Colonic mucosa (tissue), 4 donors: ENCODE data around the gene FAM89B. TPM values are rescaled to one million over a fixed set of nuclear protein-coding genes. Genes with fewer than 3 reads are reported as not detected.

Source experiments
- DNase-seq: peaks from one replicate; pipeline ENCODE4 v3.0.0-alpha.2; 2020
- H3K27ac ChIP-seq: fragments of 200-600 bp; one replicate; pipeline ENCODE4 v1.8.0; 2021
- H3K27me3 ChIP-seq: fragments of 200-600 bp; one replicate; pipeline ENCODE4 v1.8.0; 2021
- H3K36me3 ChIP-seq: fragments of 200-600 bp; one replicate; pipeline ENCODE4 v1.8.0; 2021
- H3K4me1 ChIP-seq: fragments of 200-600 bp; one replicate; pipeline ENCODE4 v1.8.0; 2021; ENCODE audit warnings: mild to moderate bottlenecking
- H3K4me3 ChIP-seq: fragments of 200-600 bp; one replicate; pipeline ENCODE4 v1.8.0; 2021
- H3K9ac ChIP-seq, 2 donors: one replicate each; pipeline ENCODE4 v1.7.0; 2013; ENCODE audit warnings: control low read depth in 2 of 2, low read depth in 2 of 2, low read length in 2 of 2
- H3K9me3 ChIP-seq: fragments of 200-600 bp; one replicate; pipeline ENCODE4 v1.8.0; 2021
- intact Hi-C: fragments of 100-400 bp; cut with DNase I; formaldehyde crosslinking; loops from one replicate; pipeline ENCODE4 v1.14.1; 2022
- total RNA-seq, 2 donors: library from RNA; stranded (reverse); fragmentation: NEBNext Ultra II Directional in 1 of 2; extraction: Animal tissue kit (Norgen Biotek cat#: 25700) in 1 of 2; gene quantifications; one replicate each; pipeline ENCODE4 v1.2.1, GENCODE V29; 2021
- TF ChIP-seq, protein P1 (sequence below): fragments of 200-600 bp; IDR thresholded peaks from one replicate; pipeline ENCODE4 v1.8.0; 2022; ENCODE audit warnings: antibody characterized with exemption, mild to moderate bottlenecking
- donor health status: healthy.
- donor health status: DM: no; HTN: no; CAD: no.
- donor health status: DM: no; HTN: no; CAD: no.

Gene FAM89B
- total RNA-seq, 2 donors from 2014 or later: 27.4 to 32.2 TPM

DNA sequence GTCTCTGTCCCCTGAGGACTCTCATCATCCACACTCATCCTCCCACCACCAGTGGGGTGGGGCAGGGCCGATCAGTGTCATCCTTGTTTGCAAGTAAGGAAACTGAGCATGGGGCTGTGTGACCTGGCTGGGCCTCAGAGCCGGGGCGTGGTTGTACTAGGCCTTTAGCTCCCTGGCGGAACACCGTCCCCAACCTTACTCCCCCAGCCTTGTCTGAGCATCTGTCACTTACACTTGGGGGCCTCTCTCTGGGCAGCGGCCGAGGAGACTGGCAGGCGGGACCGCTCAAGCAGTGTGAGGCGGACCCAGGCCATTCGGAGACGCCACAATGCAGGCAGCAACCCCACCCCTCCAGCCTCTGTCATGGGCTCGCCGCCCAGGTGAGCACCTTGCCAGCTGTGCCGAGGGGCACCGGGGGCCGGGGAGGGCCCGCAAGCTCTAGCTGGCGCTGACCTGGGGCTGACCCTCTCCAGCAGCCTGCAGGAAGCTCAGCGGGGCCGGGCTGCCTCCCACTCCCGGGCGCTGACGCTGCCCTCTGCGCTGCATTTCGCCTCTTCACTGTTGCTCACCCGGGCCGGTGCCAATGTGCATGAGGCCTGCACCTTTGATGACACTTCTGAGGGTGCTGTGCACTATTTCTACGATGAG is 47.1 kb downstream of the FAM89B start:
- no peak overlapping the region for H3K4me3 ChIP-seq
- peaks cover 12% of the 10 kb centered on the region for H3K4me1 ChIP-seq
- no peaks in the 10 kb centered on the region for H3K9me3 ChIP-seq
- intact Hi-C loops: no loop called here
- no peak for DNase-seq
- TF ChIP-seq, protein P1, sequence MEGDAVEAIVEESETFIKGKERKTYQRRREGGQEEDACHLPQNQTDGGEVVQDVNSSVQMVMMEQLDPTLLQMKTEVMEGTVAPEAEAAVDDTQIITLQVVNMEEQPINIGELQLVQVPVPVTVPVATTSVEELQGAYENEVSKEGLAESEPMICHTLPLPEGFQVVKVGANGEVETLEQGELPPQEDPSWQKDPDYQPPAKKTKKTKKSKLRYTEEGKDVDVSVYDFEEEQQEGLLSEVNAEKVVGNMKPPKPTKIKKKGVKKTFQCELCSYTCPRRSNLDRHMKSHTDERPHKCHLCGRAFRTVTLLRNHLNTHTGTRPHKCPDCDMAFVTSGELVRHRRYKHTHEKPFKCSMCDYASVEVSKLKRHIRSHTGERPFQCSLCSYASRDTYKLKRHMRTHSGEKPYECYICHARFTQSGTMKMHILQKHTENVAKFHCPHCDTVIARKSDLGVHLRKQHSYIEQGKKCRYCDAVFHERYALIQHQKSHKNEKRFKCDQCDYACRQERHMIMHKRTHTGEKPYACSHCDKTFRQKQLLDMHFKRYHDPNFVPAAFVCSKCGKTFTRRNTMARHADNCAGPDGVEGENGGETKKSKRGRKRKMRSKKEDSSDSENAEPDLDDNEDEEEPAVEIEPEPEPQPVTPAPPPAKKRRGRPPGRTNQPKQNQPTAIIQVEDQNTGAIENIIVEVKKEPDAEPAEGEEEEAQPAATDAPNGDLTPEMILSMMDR: no peak
- H3K27ac ChIP-seq: no peak overlapping the region
- H3K27me3 ChIP-seq: no peaks in the 10 kb centered on the region
- H3K9ac ChIP-seq: no peak overlapping the region
- H3K36me3 ChIP-seq: peaks cover 14% of the 10 kb centered on the region

DNA sequence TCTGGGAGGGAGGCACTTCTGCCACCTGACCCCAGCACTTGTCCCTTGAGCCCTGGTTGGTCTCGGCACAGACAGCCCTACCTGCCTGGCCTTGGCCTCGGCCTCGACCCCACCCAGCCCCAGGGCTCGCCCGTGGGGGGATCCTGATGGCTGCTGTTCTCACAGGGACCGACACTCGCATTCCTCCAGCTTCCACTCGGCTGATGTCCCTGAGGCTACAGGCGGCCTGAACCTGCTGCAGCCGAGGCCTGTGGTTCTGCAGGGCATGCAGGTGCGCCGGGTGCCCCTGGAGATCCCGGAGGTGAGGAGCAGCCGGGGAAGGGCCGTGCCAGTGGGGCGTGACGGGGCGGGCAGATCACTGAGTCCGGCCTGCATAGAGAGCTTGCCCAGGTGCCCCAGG is 48.3 kb downstream of the FAM89B start:
- Histone ChIP-seq H3K36me3 (peaks cover 14% of the 10 kb centered on the region), H3K27me3 (no peaks in the 10 kb centered on the region), H3K4me1 (peaks cover 12% of the 10 kb centered on the region), H3K9ac (no peak overlapping the region), H3K27ac (no peak overlapping the region), H3K4me3 (no peak overlapping the region), H3K9me3 (no peaks in the 10 kb centered on the region)
- intact Hi-C loops: loop anchor here (10.0 kb wide), 1 partner anchor 84 kb away; no protein-coding TSS in a partner anchor
- no peak for DNase-seq
- TF ChIP-seq, protein P1: no peak

DNA sequence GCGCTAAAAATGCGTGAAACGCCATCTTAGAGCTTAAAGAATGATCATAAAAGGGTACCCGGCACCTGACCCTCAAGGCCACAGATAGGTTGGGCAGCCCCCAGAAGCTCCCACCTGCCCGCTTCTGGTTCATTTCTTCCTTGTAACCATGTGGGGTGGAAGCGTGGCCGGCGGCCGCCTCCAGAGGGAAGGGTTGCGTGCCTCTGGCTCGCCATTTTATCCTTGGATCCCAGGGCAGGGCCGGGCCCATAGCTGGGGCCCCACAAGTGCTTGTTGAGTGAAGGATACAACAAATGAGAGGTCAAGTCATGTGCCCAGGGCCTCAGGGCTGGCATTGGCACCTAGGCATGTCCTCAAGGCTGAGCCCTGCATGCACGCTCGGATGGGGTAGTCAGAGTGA is 49.1 kb downstream of the FAM89B start:
- peaks cover 12% of the 10 kb centered on the region for H3K4me1 ChIP-seq
- H3K36me3 ChIP-seq: peaks cover 14% of the 10 kb centered on the region
- H3K4me3 ChIP-seq: no peak overlapping the region
- H3K9ac ChIP-seq: no peak overlapping the region
- H3K27ac ChIP-seq: no peak overlapping the region
- H3K27me3 ChIP-seq: no peaks in the 10 kb centered on the region
- H3K9me3 ChIP-seq: no peaks in the 10 kb centered on the region
- no peak for DNase-seq
- TF ChIP-seq, protein P1: no peak
- intact Hi-C loops: loop anchor here (10.0 kb wide), 1 partner anchor 83 kb away; no protein-coding TSS in a partner anchor

DNA sequence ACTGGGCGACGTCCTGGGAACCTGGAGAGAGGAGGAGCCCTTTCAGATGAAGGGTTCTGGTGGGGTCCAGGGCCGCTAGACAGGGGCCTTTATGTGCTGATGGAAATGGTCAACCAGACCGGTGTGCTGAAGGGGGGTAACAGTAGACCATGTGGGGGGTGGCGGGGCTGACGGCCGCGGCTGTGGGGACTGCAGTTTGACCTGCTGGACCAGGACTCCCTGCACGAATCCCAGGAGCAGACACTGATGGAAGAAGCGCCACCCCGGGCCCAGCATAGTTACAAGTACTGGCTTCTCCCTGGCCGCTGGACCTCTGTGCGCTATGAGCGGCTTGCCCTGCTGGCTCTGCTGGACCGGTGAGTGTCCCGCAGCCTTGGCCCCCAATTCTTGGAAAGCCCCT is 49.7 kb downstream of the FAM89B start:
- Histone ChIP-seq H3K36me3 (peaks cover 17% of the 10 kb centered on the region), H3K27ac (no peak overlapping the region), H3K4me3 (no peak overlapping the region), H3K4me1 (peaks cover 6% of the 10 kb centered on the region), H3K27me3 (no peaks in the 10 kb centered on the region), H3K9ac (no peak overlapping the region), H3K9me3 (no peaks in the 10 kb centered on the region)
- TF ChIP-seq, protein P1: no peak
- DNase-seq: no peak
- intact Hi-C loops: loop anchor here (10.0 kb wide), 1 partner anchor 83 kb away; no protein-coding TSS in a partner anchor

DNA sequence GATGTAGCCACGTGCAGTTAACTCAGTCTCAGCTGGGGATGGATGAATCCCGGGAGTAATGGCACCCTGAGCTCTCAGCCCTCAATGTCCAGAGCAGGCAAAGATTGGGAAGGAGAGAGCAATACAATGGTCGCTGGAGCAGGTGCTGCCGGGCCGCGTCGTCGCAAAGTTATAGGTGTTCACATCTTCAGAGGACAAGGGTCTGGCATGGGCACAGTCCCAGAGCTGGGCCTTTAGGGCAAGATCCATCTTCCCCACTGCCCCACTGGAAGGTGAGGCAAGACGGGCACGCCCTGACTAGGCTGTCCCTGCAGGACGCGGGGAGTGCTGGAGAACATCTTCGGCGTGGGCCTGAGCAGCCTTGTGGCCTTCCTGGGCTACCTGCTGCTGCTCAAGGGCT is 50.8 kb downstream of the FAM89B start:
- DNase-seq: no peak
- Histone ChIP-seq H3K4me1 (no peaks in the 10 kb centered on the region), H3K9ac (no peak overlapping the region), H3K27me3 (no peaks in the 10 kb centered on the region), H3K9me3 (no peaks in the 10 kb centered on the region), H3K4me3 (no peak overlapping the region), H3K36me3 (peaks cover 23% of the 10 kb centered on the region), H3K27ac (no peak overlapping the region)
- TF ChIP-seq, protein P1: no peak
- intact Hi-C loops: loop anchor here (10.0 kb wide), 1 partner anchor 82 kb away; no protein-coding TSS in a partner anchor

Other genes starting within 250 kb of the FAM89B start
- gene DPF2, start 238.7 kb upstream of the FAM89B start, total RNA-seq: 10 to 100 TPM; 35.0 to 48.0 TPM
- gene TIGD3, start 217.8 kb upstream of the FAM89B start, total RNA-seq: under 1 TPM; 0.48 to 0.77 TPM
- 1 to 10 TPM; 4.4 to 6.9 TPM for gene SLC25A45, start 189.9 kb upstream of the FAM89B start, total RNA-seq
- 10 to 100 TPM; 30.7 to 43.9 TPM for gene FRMD8, start 185.9 kb upstream of the FAM89B start, total RNA-seq
- 100 to 1,000 TPM; 269 to 502 TPM for gene NEAT1, start 149.7 kb upstream of the FAM89B start, total RNA-seq
- 1,000 to 10,000 TPM; 4,716 to 6,071 TPM for gene MALAT1, start 73.5 kb upstream of the FAM89B start, total RNA-seq
- 10 to 100 TPM; 59.2 to 84.1 TPM for gene SCYL1, start 47.5 kb upstream of the FAM89B start, total RNA-seq
- gene LTBP3, start 14.2 kb upstream of the FAM89B start, total RNA-seq: 10 to 100 TPM; 27.3 to 31.1 TPM
- gene ZNRD2, start 2.1 kb upstream of the FAM89B start, total RNA-seq: 10 to 100 TPM; 16.6 to 30.8 TPM
- 10 to 100 TPM; 58.5 to 78.5 TPM for gene EHBP1L1, start 3.5 kb downstream of the FAM89B start, total RNA-seq
- under 1 TPM; 0.40 to 0.69 TPM for gene KCNK7, start 23.3 kb downstream of the FAM89B start, total RNA-seq
- 100 to 1,000 TPM in 1 of 2 donors, 10 to 100 TPM in 1; 92.7 to 102 TPM for gene MAP3K11, start 41.7 kb downstream of the FAM89B start, total RNA-seq
- gene PCNX3, start 43.2 kb downstream of the FAM89B start, total RNA-seq: 10 to 100 TPM; 41.5 to 72.4 TPM
- 10 to 100 TPM; 21.0 to 33.0 TPM for gene SIPA1, start 65.6 kb downstream of the FAM89B start, total RNA-seq
- gene RELA, start 90.4 kb downstream of the FAM89B start, total RNA-seq: 10 to 100 TPM; 58.7 to 68.3 TPM
- 10 to 100 TPM; 65.3 to 83.4 TPM for gene KAT5, start 139.7 kb downstream of the FAM89B start, total RNA-seq
- gene RNASEH2C, start 148.3 kb downstream of the FAM89B start, total RNA-seq: 10 to 100 TPM; 26.1 to 58.1 TPM
- 10 to 100 TPM; 17.6 to 20.1 TPM for gene AP5B1, start 208.4 kb downstream of the FAM89B start, total RNA-seq
- 10 to 100 TPM; 29.0 to 32.9 TPM for gene OVOL1, start 214.5 kb downstream of the FAM89B start, total RNA-seq